Activated naive CD4-positive, alpha-beta T cell treated with anti-CD3 and anti-CD28 coated beads, Interleukin-2, amount 10 ng/mL, durations not matched to agents 7 days and 5 days (primary cell): ENCODE results near the gene LRFN5.

Experiments
- CTCF ChIA-PET: fragments of 350-600 bp; sonication (Branson Sonifier 250); formaldehyde crosslinking; loops from one replicate; lab custom pipeline; 2021; ENCODE audit warnings: antibody characterized with exemption; lab: Charles Lee
- DNase-seq: peaks from one replicate; pipeline ENCODE4 v3.0.0-alpha.2; 2020
- H3K27ac Mint-ChIP-seq: one replicate; pipeline ENCODE4 v1.8.0; 2021; ENCODE audit warnings: mild to moderate bottlenecking, moderate library complexity, mixed read lengths
- H3K27me3 Mint-ChIP-seq: one replicate; pipeline ENCODE4 v1.8.0; 2021; ENCODE audit warnings: mild to moderate bottlenecking, mixed read lengths
- H3K36me3 Mint-ChIP-seq: one replicate; pipeline ENCODE4 v1.8.0; 2021; ENCODE audit warnings: mixed read lengths
- H3K4me1 Mint-ChIP-seq: one replicate; pipeline ENCODE4 v1.8.0; 2021; ENCODE audit warnings: mixed read lengths
- H3K4me3 Mint-ChIP-seq: one replicate; pipeline ENCODE4 v1.8.0; 2021; ENCODE audit warnings: mild to moderate bottlenecking, moderate library complexity, mixed read lengths
- H3K9me3 Mint-ChIP-seq: one replicate; pipeline ENCODE4 v1.8.0; 2021; ENCODE audit warnings: mixed read lengths

LRFN5 gene

GRCh38 chr14:41608681-41609390, 2.2 kb downstream of the LRFN5 start:
- Mint-ChIP-seq H3K4me1 (peaks cover 24% of the 10 kb centered on the region), H3K4me3 (no peak overlapping the region), H3K27me3 (peaks cover 70% of the 10 kb centered on the region), H3K36me3 (peaks cover 2% of the 10 kb centered on the region), H3K27ac (peak overlapping the region; percentile 24), H3K9me3 (no peaks in the 10 kb centered on the region)
- no peak for DNase-seq
- CTCF ChIA-PET = no interaction called here

GRCh38 chr14:41609704-41610183, 3.1 kb downstream of the LRFN5 start:
- CTCF ChIA-PET = interaction anchor here (1.3 kb wide), 1 partner anchor 9 kb away, joined by 5 read pairs; no protein-coding TSS in a partner anchor
- no peak for DNase-seq
- H3K36me3 Mint-ChIP-seq = peaks cover 2% of the 10 kb centered on the region

GRCh38 chr14:41615011-41615595, 8.4 kb downstream of the LRFN5 start:
- no peak overlapping the region for H3K4me3 Mint-ChIP-seq
- no peaks in the 10 kb centered on the region for H3K9me3 Mint-ChIP-seq
- H3K27ac Mint-ChIP-seq = no peak overlapping the region
- no peaks in the 10 kb centered on the region for H3K4me1 Mint-ChIP-seq
- H3K36me3 Mint-ChIP-seq = no peaks in the 10 kb centered on the region
- H3K27me3 Mint-ChIP-seq = peaks cover 9% of the 10 kb centered on the region
- CTCF ChIA-PET = no interaction called here
- DNase-seq = no peak

More at GRCh38 chr14:41609704-41610183, 3.1 kb downstream of the LRFN5 start:
- H3K27me3 Mint-ChIP-seq = peaks cover 62% of the 10 kb centered on the region
- no peak overlapping the region for H3K4me3 Mint-ChIP-seq
- peaks cover 17% of the 10 kb centered on the region for H3K4me1 Mint-ChIP-seq
- no peaks in the 10 kb centered on the region for H3K9me3 Mint-ChIP-seq
- no peak overlapping the region for H3K27ac Mint-ChIP-seq

GRCh38 chr14:41623736-41624135, 17.1 kb downstream of the LRFN5 start:
- H3K27me3 Mint-ChIP-seq = no peaks in the 10 kb centered on the region
- CTCF ChIA-PET = no interaction called here

GRCh38 chr14:41629876-41630275, 23.2 kb downstream of the LRFN5 start:
- no peak for DNase-seq
- Mint-ChIP-seq H3K27me3 (no peaks in the 10 kb centered on the region), H3K4me1 (no peaks in the 10 kb centered on the region), H3K27ac (no peak overlapping the region), H3K36me3 (no peaks in the 10 kb centered on the region), H3K4me3 (no peak overlapping the region), H3K9me3 (no peaks in the 10 kb centered on the region)
- CTCF ChIA-PET = no interaction called here

More at GRCh38 chr14:41623736-41624135, 17.1 kb downstream of the LRFN5 start:
- DNase-seq = no peak
- Mint-ChIP-seq H3K9me3 (no peaks in the 10 kb centered on the region), H3K36me3 (no peaks in the 10 kb centered on the region), H3K4me3 (no peak overlapping the region), H3K4me1 (no peaks in the 10 kb centered on the region), H3K27ac (no peak overlapping the region)

- no peaks in the 10 kb centered on the region for H3K4me1 Mint-ChIP-seq
- no peaks in the 10 kb centered on the region for H3K9me3 Mint-ChIP-seq
- H3K27ac Mint-ChIP-seq = no peak overlapping the region
- H3K36me3 Mint-ChIP-seq = no peaks in the 10 kb centered on the region
- no peak for DNase-seq
- CTCF ChIA-PET = no interaction called here
- no peak overlapping the region for H3K4me3 Mint-ChIP-seq
- no peaks in the 10 kb centered on the region for H3K27me3 Mint-ChIP-seq
Observed at GRCh38 chr14:41634286-41634685, 27.6 kb downstream of the LRFN5 start.

GRCh38 chr14:41636492-41637392, 30.1 kb downstream of the LRFN5 start:
- no peak overlapping the region for H3K27ac Mint-ChIP-seq
- no peak for DNase-seq
- H3K36me3 Mint-ChIP-seq = no peaks in the 10 kb centered on the region
- H3K4me1 Mint-ChIP-seq = no peaks in the 10 kb centered on the region
- H3K4me3 Mint-ChIP-seq = no peak overlapping the region
- H3K27me3 Mint-ChIP-seq = no peaks in the 10 kb centered on the region
- CTCF ChIA-PET = no interaction called here
- H3K9me3 Mint-ChIP-seq = no peaks in the 10 kb centered on the region

GRCh38 chr14:41641690-41642089, 35.0 kb downstream of the LRFN5 start:
- no peaks in the 10 kb centered on the region for H3K4me1 Mint-ChIP-seq
- H3K36me3 Mint-ChIP-seq = no peaks in the 10 kb centered on the region
- H3K4me3 Mint-ChIP-seq = no peak overlapping the region
- no peak for DNase-seq
- no peak overlapping the region for H3K27ac Mint-ChIP-seq
- CTCF ChIA-PET = no interaction called here
- H3K27me3 Mint-ChIP-seq = no peaks in the 10 kb centered on the region
- H3K9me3 Mint-ChIP-seq = no peaks in the 10 kb centered on the region

GRCh38 chr14:41642367-41642766, 35.7 kb downstream of the LRFN5 start:
- H3K27ac Mint-ChIP-seq = no peak overlapping the region
- H3K9me3 Mint-ChIP-seq = no peaks in the 10 kb centered on the region
- no peaks in the 10 kb centered on the region for H3K4me1 Mint-ChIP-seq
- CTCF ChIA-PET = no interaction called here
- DNase-seq = no peak
- no peaks in the 10 kb centered on the region for H3K27me3 Mint-ChIP-seq
- no peaks in the 10 kb centered on the region for H3K36me3 Mint-ChIP-seq
- H3K4me3 Mint-ChIP-seq = no peak overlapping the region

- no peaks in the 10 kb centered on the region for H3K36me3 Mint-ChIP-seq
- no peak overlapping the region for H3K27ac Mint-ChIP-seq
- CTCF ChIA-PET = no interaction called here
- H3K27me3 Mint-ChIP-seq = no peaks in the 10 kb centered on the region
- H3K4me1 Mint-ChIP-seq = no peaks in the 10 kb centered on the region
- no peak for DNase-seq
- H3K4me3 Mint-ChIP-seq = no peak overlapping the region
- no peaks in the 10 kb centered on the region for H3K9me3 Mint-ChIP-seq
Observed at GRCh38 chr14:41642789-41643188, 36.1 kb downstream of the LRFN5 start.

GRCh38 chr14:41644606-41645005, 37.9 kb downstream of the LRFN5 start:
- Mint-ChIP-seq H3K27me3 (no peaks in the 10 kb centered on the region), H3K9me3 (no peaks in the 10 kb centered on the region), H3K36me3 (no peaks in the 10 kb centered on the region), H3K4me3 (no peak overlapping the region), H3K27ac (no peak overlapping the region), H3K4me1 (no peaks in the 10 kb centered on the region)
- CTCF ChIA-PET = no interaction called here
- DNase-seq = no peak

- Mint-ChIP-seq H3K4me1 (no peaks in the 10 kb centered on the region), H3K27ac (no peak overlapping the region), H3K9me3 (no peaks in the 10 kb centered on the region), H3K36me3 (no peaks in the 10 kb centered on the region), H3K4me3 (no peak overlapping the region), H3K27me3 (no peaks in the 10 kb centered on the region)
- CTCF ChIA-PET = no interaction called here
- no peak for DNase-seq
Observed at GRCh38 chr14:41650802-41651201, 44.1 kb downstream of the LRFN5 start.

GRCh38 chr14:41654196-41654595, 47.5 kb downstream of the LRFN5 start:
- Mint-ChIP-seq H3K27ac (no peak overlapping the region), H3K9me3 (no peaks in the 10 kb centered on the region), H3K4me1 (no peaks in the 10 kb centered on the region), H3K27me3 (no peaks in the 10 kb centered on the region), H3K4me3 (no peak overlapping the region), H3K36me3 (no peaks in the 10 kb centered on the region)
- DNase-seq = no peak
- CTCF ChIA-PET = no interaction called here

- no peaks in the 10 kb centered on the region for H3K9me3 Mint-ChIP-seq
- no peaks in the 10 kb centered on the region for H3K4me1 Mint-ChIP-seq
- H3K27ac Mint-ChIP-seq = no peak overlapping the region
- CTCF ChIA-PET = no interaction called here
- no peak overlapping the region for H3K4me3 Mint-ChIP-seq
- no peaks in the 10 kb centered on the region for H3K27me3 Mint-ChIP-seq
- H3K36me3 Mint-ChIP-seq = no peaks in the 10 kb centered on the region
- no peak for DNase-seq
Observed at GRCh38 chr14:41662780-41663472, 56.2 kb downstream of the LRFN5 start.
